HG03039 (cell line): Measurements from ENCODE around the gene CTDNEP1.

Source experiments
- ATAC-seq: cut with Tn5 transposase; IDR thresholded peaks from one replicate; pipeline ENCODE4 v1.9.1; 2021; ENCODE audit warnings: mild to moderate bottlenecking, moderate library complexity; ENCODE audit not compliant: unreplicated experiment

Gene CTDNEP1

DNA sequence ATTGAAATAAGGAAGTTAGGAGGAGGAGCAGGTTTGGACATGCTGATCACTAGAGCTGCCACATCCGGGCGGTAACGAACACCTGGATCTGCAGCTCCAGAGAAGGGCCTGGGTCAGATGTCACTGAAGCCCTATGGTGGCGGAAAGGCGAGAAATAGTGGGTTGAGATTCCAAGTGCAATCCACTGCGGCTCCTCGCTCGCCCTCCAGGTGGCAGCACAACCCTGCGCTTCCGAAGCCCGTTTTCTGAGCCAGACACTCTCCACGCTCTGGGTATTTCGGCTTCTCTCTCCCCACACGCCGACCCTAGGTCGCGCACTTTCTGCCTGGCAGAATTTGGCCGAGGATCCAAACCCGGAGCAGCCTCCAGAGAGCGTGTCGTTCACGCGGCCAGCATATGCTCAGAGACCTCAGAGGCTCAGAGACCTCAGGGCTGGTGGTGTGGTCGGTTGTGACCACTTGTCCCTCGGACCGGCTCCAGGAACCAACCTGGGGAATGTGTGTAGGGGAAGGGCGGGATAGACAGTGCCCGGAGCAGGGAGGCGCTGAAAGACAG is 29.1 kb upstream of the CTDNEP1 start:
- ATAC-seq = no peak

DNA sequence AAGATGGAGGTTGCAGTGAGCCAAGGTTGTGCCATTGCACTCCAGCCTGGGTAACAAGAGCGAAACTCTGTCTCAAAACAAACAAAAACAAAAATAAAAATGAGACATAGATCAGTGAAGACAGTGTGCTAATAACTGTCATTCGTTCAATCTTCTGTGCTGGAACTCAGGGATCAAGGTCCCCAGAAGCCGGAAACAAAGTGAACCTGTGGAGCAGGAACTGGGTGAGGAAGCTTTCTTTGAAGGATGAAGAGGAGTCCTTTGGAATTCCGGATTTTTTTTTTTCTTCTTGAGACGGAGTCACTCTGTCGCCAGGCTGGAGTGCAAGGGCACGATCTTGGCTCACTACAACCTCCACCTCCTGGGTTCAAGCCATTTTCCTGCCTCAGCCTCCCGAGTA is 27.9 kb upstream of the CTDNEP1 start:
- ATAC-seq = no peak

DNA sequence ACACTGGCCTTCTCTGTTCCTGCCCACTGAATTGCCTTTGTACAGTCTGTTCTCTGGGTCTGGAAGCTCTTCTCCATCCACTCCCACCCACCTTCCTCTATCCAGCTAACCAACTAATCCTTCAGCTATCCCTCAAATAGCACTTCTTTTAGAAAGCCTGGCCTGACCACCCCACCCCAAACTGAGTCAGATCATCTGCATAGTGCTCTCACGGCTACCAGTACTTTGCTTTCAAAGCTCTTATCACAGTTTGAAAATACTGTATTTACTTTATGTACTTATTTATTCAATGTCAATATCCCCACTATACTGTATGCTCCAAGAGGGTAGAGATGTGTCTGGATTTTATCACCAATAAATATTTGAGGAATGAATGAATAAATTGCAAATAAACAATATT is 15.2 kb upstream of the CTDNEP1 start:
- no peak for ATAC-seq

DNA sequence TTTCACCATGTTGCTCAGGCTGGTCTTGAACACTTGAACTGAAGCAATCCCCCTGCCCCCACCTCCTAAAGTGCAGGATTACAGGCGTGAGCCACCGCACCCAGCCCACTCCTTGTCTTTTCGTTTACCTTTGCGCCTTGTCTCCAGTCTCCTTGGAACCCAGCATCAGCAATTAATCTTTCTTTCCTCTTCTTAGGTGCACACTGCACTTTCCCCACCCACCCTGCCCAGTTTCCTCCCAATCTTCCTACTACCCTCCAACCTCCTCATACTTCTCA is 12.2 kb upstream of the CTDNEP1 start:
- no peak for ATAC-seq

DNA sequence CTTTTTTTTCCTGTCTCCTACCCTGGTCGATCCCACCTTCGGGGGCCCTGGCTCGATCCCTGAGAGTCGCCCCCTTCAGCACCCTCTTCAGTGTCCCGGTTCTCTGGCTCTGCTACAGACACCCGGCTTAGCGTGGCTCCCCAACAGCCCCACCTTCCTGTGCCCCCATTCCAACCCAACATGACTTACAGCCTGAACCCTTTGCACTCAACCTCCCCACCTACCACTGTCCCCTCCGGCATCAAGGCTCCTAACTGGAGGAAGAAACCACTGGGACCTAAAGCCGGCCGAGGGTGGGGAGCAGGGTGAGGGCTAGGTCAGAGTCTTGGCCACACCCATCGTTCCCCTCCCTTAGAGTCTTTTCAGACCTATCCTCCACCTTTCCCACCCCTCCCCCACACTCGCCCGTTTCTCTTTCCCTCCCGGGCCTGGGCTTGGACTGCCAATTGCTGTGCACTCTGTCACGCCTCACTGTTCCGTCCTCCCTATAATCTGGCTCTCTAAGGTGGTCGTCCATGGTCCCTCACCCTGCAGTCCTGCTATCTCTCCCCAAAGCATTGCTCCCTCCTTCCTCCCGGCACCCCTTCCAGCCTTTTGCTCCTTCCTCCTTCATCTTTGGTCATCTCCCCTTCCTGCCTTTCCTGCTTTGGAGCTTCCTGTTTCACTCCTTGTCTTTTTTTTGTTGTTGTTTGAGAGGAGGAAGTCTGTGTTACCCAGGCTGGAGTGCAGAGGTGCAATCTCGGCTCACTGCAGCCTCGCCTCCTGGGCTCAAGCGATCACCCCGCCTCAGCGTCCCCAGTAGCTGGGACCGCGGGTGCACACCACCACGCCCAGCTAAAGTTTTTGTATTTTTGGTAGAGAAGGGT is 11.6 kb upstream of the CTDNEP1 start:
- no peak for ATAC-seq

DNA sequence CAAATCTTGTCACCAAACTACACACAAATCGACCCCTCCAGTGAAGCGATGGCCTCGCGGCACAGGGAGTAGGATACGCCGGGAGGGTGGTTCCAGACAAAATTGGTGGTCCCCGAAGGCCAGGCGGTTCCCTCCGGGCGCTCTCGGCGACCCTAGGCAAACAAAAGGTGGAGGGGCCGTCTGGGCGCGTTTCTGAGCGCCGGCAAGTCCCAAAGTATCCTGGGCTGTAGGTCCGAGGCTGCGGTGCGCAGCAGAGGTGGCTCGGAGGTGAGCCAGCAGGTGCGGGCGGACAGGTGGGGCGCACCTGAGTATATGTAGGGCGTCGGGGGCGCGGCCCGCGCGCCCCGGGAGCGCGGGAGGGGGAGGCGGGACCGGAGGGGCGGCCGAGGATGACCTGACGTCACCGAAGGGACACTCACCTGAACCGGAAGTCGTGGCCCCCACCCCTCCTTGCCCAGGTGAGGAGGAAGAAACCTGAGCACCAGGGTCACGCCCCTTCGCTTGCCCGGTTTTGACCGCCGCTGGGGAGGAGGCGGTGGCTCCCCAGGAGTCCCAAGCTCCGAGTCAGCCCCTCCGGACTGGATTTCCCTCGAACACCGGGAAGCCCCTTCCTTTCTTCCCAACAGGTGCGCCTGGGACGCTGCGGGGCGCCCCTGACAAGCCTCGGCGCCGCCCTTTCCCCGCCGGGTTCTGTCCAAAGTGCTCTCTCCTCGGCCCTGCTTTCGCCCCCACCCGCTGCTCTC is 10.8 kb upstream of the CTDNEP1 start, which contains the start of gene CLDN7:
TSS of gene CLDN7 (minus strand) at position 287 of the 743 bp plus-strand sequence. CDS start 435 bp downstream, outside the sequence.
- no peak for ATAC-seq

DNA sequence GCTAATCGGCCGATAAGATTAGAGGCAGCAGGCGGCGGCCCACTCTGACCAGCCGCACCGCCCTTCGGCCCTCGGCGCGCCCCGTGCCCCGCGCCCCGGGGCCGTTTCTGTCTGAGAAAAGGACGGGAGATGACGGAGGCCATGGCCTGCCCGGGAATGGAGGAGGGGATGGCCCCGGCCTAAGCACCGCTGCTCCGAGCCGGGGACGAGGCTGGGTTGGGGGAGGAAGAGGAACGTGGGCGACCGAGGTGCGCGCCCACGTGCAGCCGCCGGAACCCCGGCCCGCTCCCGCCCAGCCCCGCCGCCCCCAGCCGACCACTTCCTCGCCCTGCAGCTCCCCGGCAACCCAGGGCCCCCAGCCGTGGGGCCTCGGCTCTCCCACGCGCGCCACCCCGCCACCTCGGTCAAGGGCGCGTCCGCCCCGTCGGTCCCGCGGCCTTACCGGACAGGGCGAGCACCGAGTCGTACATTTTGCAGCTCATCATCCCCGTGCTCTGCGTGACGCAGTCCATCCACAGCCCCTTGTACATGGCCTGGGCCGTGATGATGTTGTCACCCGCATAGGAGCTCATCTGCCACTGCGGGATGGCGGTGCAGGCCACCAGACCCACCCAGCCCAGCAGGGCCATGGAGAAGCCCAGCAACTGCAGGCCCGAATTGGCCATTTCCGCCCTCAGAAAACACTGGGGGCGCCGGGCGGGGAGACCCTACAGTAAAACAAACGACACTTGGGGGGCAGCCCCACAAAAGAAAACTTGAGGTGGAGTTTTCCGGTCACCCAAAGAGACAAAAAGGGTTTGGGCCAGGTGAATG is 10.1 kb upstream of the CTDNEP1 start:
- no peak for ATAC-seq

DNA sequence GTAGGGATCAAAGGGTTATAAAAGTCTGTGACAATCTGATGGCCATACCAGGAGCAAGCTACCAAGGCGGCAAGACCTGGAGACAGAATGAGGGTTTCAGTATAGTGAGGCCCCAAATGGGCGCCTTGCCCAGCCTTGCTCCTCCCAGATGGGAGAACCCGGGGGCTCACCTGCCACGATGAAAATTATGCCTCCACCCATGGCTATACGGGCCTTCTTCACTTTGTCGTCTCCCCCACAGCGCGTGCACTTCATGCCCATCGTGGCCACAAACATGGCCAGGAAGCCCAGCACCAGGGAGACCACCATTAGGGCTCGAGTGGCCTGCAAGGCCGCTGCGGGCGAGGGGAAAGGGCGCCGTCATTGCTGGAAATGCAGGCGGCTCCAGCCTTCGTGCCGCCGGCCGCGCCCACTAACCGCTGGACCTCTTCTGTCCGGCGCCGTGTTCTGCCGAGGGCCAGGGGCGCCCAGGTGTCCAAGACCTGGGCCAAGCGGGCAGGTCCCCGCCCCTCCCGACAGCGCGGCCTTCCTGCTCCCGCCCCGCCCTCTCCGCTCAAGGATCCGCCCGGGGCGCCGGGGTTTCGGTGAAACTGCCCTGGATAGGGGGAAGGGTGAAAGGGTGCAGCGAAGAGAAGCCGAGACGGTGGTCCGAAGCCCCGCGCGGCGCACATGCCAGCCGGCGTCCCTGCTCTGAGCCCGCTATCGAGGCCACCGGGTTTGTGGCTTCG is 9.3 kb upstream of the CTDNEP1 start:
- no peak for ATAC-seq

DNA sequence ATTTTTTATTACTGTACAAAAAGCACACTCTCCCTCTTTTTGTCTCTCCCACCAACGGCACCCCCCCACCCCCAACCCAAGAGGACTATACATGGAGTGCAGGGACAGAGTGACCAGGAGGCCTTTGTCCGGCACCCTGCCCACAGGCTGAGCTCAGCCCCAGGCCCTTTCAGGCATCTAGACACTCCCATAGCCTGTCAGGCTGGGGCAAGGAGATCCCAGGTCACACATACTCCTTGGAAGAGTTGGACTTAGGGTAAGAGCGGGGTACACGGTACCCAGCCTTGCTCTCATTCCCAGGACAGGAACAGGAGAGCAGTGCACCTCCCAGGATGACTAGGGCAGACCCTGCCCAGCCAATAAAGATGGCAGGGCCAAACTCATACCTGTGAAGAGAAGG is 8.6 kb upstream of the CTDNEP1 start:
- no peak for ATAC-seq

DNA sequence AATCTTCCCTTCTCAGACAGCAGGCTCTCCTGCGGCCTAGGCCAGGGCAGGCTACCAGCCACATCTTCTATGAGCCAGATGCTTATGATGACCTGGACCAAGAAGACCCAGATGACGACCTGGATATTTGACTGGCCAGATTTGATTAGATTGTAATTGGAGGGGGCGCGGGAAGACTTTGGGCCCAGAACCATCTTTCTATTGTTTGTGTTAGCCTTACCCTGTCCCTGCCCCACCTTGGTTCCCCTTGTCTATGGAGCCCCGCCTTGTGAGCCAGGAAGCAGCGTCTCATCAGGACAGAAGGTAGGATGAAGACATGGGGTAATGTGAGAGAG is 8.0 kb upstream of the CTDNEP1 start:
- no peak for ATAC-seq

DNA sequence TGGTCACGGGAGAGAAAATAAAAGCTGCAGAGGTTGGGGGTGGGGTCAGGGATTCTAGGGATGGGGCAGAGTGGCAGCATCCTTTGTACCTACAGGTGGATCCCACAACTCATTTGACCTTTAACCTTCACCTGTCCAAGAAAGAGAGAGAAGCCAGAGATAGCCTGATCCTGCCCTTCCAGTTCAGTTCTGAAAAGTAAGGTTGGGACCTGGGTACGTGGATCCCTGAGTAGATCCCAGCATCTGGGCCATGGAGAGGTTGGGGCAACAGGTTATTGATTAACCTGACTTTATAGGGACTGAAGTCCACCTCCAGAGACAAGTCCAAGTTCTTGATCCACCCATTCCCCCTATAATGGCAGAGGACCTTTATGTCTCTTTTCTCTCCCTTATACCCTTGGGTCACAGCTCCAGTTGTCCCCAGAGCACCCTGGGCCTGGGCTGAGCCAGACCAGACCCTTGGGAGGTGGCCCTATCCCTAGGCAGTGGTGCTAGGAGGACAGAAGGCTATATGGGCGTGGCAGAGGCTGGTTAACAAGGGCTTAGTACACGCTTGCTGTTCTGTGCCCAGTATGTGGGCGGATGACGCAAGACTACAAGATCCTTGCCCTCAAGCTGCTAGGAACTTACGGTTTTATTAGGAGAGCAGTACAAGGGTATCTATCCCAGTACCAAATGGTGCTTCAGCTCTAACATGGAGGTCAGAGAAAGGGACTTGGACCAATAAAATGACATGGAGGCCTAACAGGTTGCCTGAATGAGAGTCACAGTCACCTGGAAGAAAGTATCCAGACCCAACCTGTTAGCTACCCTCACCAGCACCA is 7.4 kb upstream of the CTDNEP1 start:
- ATAC-seq = no peak

DNA sequence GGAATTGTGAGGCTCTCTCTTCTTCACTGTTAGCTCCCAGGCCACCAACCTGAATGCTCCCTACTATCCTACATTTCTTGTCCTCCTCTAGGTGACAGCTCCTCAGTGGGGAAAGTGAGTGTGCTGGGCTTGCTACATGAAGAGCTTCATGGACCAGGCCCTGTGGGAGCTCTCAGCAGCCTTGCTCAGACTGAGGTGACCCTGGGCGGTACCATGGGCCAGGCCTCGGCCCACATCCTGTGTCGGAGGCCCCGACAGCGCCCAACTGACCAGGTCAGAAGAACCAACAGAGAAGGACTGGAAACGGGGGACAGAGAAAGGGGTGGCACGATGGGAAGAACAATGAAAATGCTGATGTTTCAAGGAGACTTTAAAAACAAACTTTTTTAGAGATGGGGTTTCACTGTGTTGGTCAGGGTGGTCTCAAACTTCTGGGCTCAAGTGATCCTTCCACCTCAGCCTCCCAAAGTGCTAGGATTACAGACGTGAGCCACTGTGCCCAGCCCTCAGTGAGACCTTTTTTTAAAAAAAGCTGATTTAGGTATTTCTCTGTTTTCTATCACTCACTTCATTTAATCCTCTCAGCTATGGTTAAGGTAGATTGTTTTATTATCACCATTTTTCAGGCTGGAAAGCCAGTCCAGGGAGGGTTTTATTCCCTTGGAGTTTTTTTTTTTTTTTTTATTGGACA is 5.4 kb upstream of the CTDNEP1 start:
- no peak for ATAC-seq

DNA sequence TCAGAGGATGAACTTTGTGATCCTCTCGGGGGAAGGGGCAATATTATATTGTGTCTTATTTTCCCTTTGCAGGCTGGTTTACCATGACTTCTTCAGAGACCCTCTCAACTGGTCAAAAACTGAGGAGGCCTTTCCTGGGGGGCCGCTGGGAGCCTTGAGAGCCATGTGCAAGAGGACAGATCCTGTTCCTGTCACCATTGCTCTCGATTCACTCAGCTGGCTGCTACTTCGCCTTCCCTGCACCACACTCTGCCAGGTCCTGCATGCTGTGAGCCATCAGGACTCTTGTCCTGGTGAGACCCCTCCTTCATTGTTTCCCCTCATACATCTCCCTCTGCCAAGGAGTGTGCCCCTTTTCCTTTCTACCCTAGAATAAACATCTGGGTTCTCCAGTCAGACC is 3.0 kb upstream of the CTDNEP1 start:
- no peak for ATAC-seq

DNA sequence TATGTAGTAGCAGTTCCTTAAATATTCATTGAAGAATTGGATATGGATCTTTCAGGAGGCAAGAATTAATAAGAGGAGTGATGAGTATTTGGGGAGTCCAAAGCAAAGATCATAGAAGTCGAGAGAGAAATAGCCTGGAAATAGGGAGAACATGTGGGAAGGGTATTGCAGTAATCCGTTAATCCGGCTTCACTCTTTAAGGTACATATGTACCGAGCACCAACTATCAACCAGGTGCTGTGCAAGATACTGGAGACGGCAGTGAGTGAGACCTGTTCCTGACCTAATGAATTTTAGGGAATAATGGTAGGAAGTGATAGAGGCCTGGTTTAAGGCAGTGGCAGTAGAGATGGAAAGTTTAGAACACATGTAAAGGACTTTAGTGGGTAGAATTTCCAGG is 1.5 kb upstream of the CTDNEP1 start:
- no peak for ATAC-seq

DNA sequence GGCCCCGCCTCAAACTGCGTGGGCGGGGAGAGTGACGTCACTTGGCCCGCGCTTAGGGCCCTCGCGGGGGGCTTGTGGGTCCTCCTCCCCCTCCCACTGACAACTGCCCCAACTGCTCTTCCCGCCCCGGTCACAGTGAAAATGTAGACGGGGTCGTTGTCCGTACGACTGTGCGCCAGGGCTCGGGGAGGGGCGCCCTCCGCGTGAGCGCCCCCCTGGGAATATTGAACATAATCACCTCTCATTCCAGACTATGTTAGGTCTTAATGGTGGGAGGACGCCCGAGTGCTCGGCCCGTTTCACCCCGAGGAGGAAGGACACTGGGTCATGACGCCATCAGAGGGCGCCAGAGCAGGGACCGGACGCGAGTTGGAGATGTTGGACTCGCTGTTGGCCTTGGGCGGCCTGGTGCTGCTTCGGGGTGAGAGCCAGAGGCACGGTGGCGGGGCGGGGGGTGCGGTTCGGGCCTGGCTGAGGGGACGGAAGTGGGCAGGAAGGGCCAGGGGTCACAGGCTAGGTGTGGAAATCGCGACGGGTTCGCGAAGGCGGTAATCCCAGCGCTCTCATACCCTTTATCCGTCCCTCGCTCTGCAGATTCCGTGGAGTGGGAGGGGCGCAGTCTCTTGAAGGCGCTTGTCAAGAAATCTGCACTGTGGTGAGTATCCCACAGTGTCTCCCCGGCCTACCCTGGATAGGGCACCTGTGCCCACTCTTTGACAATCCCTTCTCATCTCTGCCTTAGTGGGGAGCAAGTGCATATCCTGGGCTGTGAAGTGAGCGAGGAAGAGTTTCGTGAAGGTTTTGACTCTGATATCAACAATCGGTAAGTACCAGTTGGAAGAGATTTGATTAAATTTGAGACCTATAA is 876 bp upstream of the CTDNEP1 start, which contains the start of gene ELP5:
TSS of gene ELP5 (plus strand) at position 40 of the 868 bp plus-strand sequence. CDS start at position 376, 336 bp downstream.
- ATAC-seq = peak; percentile 48

DNA sequence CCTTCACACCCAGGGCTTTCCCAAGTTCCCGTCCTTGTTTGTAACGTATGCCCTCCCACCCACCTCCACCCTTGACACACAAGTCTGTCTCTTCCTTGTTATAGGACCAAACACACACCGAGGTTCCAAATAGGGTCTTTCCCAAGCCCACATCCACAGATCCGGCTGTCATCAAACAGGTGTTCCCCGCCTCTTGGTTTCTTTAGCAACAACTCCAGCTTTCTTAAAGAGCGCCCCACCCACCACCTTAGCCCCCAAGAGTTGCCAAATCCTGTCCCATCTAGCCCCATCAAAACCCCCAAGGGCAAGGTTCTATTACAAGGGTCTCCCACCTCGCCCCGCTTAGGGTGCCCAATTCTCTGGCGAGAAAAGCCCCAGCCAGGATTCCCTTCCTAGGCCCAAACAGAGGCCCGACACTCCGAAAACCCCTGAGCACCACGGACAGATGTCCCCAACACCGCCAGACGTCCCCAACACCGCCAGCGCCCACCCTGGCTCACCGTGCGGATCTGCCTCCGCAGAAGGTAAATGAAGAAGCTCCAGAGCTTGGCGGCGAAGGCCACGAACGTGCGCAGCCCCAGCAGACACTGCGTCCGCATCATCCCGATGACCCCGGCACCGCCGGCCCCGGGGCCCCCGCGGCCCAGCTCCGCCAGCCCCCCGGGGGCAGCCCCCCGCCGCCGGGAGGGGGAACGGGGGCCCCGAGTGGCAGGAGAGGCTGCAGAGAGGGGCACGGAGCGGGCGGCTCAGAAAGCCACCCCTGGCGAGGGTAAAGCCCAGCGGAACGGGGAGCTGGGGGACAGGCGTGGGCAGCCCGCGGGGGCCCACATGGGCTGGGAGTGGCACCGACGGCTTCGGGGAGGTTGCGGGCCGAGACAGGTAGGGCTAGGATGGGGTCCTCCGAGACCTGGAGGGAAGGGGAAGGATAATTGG is 573 bp downstream of the CTDNEP1 start:
- no peak for ATAC-seq

DNA sequence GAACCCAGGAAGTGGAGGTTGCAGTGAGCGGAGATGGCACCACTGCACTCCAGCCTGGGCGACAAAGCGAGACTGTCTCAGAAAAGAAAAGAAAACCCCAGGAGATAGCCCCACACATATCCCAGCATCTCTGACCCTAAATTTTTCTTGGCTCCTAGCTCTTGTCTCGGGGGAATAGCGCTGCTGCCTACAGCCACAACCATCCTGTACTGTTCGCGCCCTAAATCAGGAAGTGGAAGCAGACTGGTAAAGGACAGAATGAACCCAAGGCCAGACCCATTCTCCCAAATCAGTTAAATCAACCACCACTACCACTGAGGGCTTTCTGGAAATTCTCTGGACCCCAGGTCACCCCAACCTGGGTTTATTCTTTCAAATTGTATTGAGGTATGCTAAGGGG is 1.7 kb downstream of the CTDNEP1 start:
- ATAC-seq = no peak
